Thyroid gland (tissue), 4 donors: ENCODE results near the gene TMEM161A.

Experiments used
- POLR2A ChIP-seq, 2 donors: fragments of 450-650 bp; IDR thresholded peaks; one replicate each; pipeline ENCODE4 v1.6.1; 2017; ENCODE audit warnings: antibody characterized with exemption in 2 of 2, mild to moderate bottlenecking in 2 of 2, moderate library complexity in 1 of 2
- TF ChIP-seq, protein P1 (sequence below), 6 experiments: fragments of 200-600 bp in 3 of 6; fragments of 450-650 bp in 3 of 6; sonication (generic) in 3 of 6; IDR thresholded peaks; one replicate each; pipeline ENCODE4 v1.5.1; 2016 to 2019; ENCODE audit warnings: antibody characterized with exemption in 6 of 6, mild to moderate bottlenecking in 2 of 6, inconsistent platforms in 1 of 6, moderate library complexity in 1 of 6

DNA sequence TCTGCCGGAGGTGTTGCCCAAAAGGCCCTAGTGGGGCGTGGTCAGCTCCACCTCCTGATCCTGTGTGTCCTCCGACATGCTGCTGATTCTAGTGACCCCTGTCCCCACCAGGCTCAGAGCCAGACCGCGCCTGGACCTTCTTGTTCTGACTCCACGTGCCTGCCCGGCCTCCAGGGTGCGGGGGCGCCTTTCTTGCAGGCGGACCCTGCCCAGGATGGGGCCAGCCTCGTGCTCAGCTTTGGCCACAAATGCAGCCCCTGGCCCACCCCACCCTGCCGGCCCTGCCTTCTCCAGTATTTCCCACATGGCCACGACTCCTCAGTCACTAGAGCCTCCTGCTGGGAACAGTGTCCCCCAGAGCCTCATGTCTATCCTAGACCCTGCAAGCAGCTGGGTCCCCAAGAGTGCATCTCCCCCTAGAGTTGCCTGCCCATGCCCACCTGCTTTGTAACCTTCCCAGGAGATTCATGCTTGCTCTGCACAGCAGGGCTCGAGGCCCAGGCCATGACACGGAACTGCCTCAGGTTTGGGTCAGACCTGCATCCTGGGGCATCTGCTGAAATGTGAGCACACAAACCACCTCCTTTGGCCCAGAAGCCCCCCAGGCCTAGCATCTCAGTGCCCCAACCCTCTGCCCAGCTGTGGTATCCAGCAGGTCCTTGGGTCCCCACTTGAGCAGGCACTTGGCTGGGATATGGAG is 27.0 kb downstream of the TMEM161A start:
- no peak for TF ChIP-seq POLR2A (IDR thresholded peaks at IDR 0.05)
- TF ChIP-seq, protein P1, sequence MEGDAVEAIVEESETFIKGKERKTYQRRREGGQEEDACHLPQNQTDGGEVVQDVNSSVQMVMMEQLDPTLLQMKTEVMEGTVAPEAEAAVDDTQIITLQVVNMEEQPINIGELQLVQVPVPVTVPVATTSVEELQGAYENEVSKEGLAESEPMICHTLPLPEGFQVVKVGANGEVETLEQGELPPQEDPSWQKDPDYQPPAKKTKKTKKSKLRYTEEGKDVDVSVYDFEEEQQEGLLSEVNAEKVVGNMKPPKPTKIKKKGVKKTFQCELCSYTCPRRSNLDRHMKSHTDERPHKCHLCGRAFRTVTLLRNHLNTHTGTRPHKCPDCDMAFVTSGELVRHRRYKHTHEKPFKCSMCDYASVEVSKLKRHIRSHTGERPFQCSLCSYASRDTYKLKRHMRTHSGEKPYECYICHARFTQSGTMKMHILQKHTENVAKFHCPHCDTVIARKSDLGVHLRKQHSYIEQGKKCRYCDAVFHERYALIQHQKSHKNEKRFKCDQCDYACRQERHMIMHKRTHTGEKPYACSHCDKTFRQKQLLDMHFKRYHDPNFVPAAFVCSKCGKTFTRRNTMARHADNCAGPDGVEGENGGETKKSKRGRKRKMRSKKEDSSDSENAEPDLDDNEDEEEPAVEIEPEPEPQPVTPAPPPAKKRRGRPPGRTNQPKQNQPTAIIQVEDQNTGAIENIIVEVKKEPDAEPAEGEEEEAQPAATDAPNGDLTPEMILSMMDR (IDR thresholded peaks at IDR 0.05), result no peak
